ENCODE data around the gene NRG3.

GRCh38 chr10:82811621-82812020, 936.6 kb downstream of the NRG3 start:
- TF ChIP-seq POLR2AphosphoS5 (IDR thresholded peaks at IDR 0.05; ENCODE audit: borderline replicate concordance, low read depth, low read length) (no peak), EZH2 (IDR thresholded peaks at IDR 0.05) (no peak)

Data from SK-N-MC (cell line).